Psoas muscle (tissue), 8 donors: ENCODE measurements around the gene SORL1. TPM values are rescaled to one million over a fixed set of nuclear protein-coding genes. Genes with fewer than 3 reads are reported as not detected.

Source experiments
- ATAC-seq, 4 donors: fragments of 200-7000 bp; cut with Tn5 transposase; one replicate each; pipeline ENCODE4 v1.9.1; 2020; ENCODE audit warnings: moderate library complexity in 3 of 4, mild to moderate bottlenecking in 2 of 4
- DNase-seq, 2 donors: peaks; one replicate each; pipeline ENCODE4 v3.0.0-alpha.2; 2020
- H3K27ac ChIP-seq: fragments of 200-600 bp; one replicate; pipeline ENCODE4 v1.8.0; 2022
- H3K27me3 ChIP-seq, 3 donors: fragments of 200-600 bp in 1 of 3; one replicate each; pipeline versions ENCODE4 v1.6.1 to v1.8.0; 2013 to 2022; ENCODE audit warnings: low read length in 2 of 3, mild to moderate bottlenecking in 2 of 3, moderate library complexity in 1 of 3; ENCODE audit not compliant: insufficient read depth in 3 of 3
- H3K36me3 ChIP-seq, 2 donors: fragments of 200-600 bp in 1 of 2; one replicate each; pipeline versions ENCODE4 v1.6.1 to v1.8.0; 2013 to 2022; ENCODE audit warnings: low read depth in 1 of 2, mild to moderate bottlenecking in 1 of 2, moderate library complexity in 1 of 2; ENCODE audit not compliant: insufficient read depth in 1 of 2
- H3K4me1 ChIP-seq: fragments of 200-600 bp; one replicate; pipeline ENCODE4 v1.8.0; 2022
- H3K4me3 ChIP-seq: fragments of 200-600 bp; one replicate; pipeline ENCODE4 v1.8.0; 2022; ENCODE audit warnings: mild to moderate bottlenecking
- H3K9me3 ChIP-seq: fragments of 200-600 bp; one replicate; pipeline ENCODE4 v1.8.0; 2022
- CTCF ChIP-seq: fragments of 200-600 bp; IDR thresholded peaks from one replicate; pipeline ENCODE4 v1.8.0; 2022; ENCODE audit warnings: antibody characterized with exemption
- WGBS, 3 donors: extraction: QIAGEN DNeasy Blood & Tissue Kit; methylation state at CpG; one replicate each; pipeline versions ENCODE4 v1.1.6 to v1.1.7; 2013; 5-methylcytosine and 5-hydroxymethylcytosine counted together
- intact Hi-C, 2 donors: fragments of 100-400 bp; cut with DNase I; formaldehyde crosslinking; loops; one replicate each; pipeline versions ENCODE4 v1.11.0 to v1.14.2; 2022
- polyA plus RNA-seq, 3 donors: library from polyadenylated mRNA; stranded (reverse); fragments of 200-250 nt; gene quantifications; one replicate each; pipeline ENCODE4 v1.2.3, GENCODE V29; 2013
- total RNA-seq, 4 donors: library from RNA; stranded (reverse); fragmentation: NEBNext Ultra II Directional in 2 of 4; extraction: Animal tissue kit (Norgen Biotek cat#: 25700) in 2 of 4; gene quantifications; one replicate each; pipeline versions ENCODE4 v1.2.1 to v1.2.4, GENCODE V29; 2021 to 2023
- donor health status: healthy with polysubstance abuse.
- donor health status: DM: no; HTN: no; CAD: no; lungs with moderate emphysema.
- donor health status: Bipolar disorder and iron deficiency.
- donor health status: healthy.
- donor health status: DM: yes; HTN: yes; CAD: no.
- donor health status: DM: no; HTN: no; CAD: no.
- donor health status: DM: no; HTN: no; CAD: no.
- donor health status: DM: yes; HTN: yes; CAD: no.

Gene SORL1
- total and polyA plus RNA-seq, 7 donors: 0.07 to 3.3 (median 1.5) TPM

- Histone ChIP-seq H3K9me3 (no peaks in the 10 kb centered on the region), H3K4me1 (no peaks in the 10 kb centered on the region), H3K27ac (no peak overlapping the region), H3K36me3 (no peaks in the 10 kb centered on the region), H3K4me3 (no peak overlapping the region), H3K27me3 (no peaks in the 10 kb centered on the region)
- WGBS, 3 donors: 65 to 80% (median 74%) methylated on average over 6 of the region's 6 CpGs
- no peak for ATAC-seq
- DNase-seq: no peak
- intact Hi-C loops: no loop called here
- no peak for TF ChIP-seq CTCF
These were observed 158.6 kb downstream of the SORL1 start for GRCh38 chr11:121610706-121611105.

GRCh38 chr11:121611242-121611641 lies 159.1 kb downstream of the SORL1 start:
- no peaks in the 10 kb centered on the region for H3K36me3 ChIP-seq
- no peaks in the 10 kb centered on the region for H3K9me3 ChIP-seq
- no peaks in the 10 kb centered on the region for H3K27me3 ChIP-seq
- H3K4me3 ChIP-seq: no peak overlapping the region
- no peak overlapping the region for H3K27ac ChIP-seq
- intact Hi-C loops: no loop called here
- 90 to 94% (median 93%) methylated on average over 6 of the region's 6 CpGs for WGBS, 3 donors
- DNase-seq: no peak
- no peak for TF ChIP-seq CTCF
- ATAC-seq: no peak
- H3K4me1 ChIP-seq: no peaks in the 10 kb centered on the region

GRCh38 chr11:121613724-121614123 lies 161.6 kb downstream of the SORL1 start:
- DNase-seq (no peak), ATAC-seq (no peak)
- H3K36me3 ChIP-seq: no peaks in the 10 kb centered on the region
- H3K27ac ChIP-seq: no peak overlapping the region
- H3K9me3 ChIP-seq: no peaks in the 10 kb centered on the region
- 73 to 75% (median 73%) methylated on average over 4 of the region's 4 CpGs for WGBS, 3 donors
- H3K4me3 ChIP-seq: no peak overlapping the region
- TF ChIP-seq CTCF: no peak
- H3K27me3 ChIP-seq: no peaks in the 10 kb centered on the region
- intact Hi-C loops: no loop called here
- no peaks in the 10 kb centered on the region for H3K4me1 ChIP-seq

- intact Hi-C loops: no loop called here
These were observed 162.6 kb downstream of the SORL1 start for GRCh38 chr11:121614636-121615240.

More at GRCh38 chr11:121614636-121615240, 162.6 kb downstream of the SORL1 start:
- DNase-seq (no peak), ATAC-seq (no peak)
- no peak overlapping the region for H3K4me3 ChIP-seq
- no peaks in the 10 kb centered on the region for H3K27me3 ChIP-seq
- H3K4me1 ChIP-seq: no peaks in the 10 kb centered on the region
- no peak for TF ChIP-seq CTCF
- H3K27ac ChIP-seq: no peak overlapping the region
- WGBS, 3 donors: 75 to 83% (median 83%) methylated on average over 12 of the region's 12 CpGs
- no peaks in the 10 kb centered on the region for H3K9me3 ChIP-seq
- H3K36me3 ChIP-seq: no peaks in the 10 kb centered on the region
